Measurements from ENCODE around the gene GPR157. TPM values are rescaled to one million over a fixed set of nuclear protein-coding genes. Genes with fewer than 3 reads are reported as not detected.

GPR157 gene
- total and polyA plus RNA-seq, 10 of the 15 experiments (the other 5 are each of a cell fraction or from before 2014, with no cell fraction given) = 0.66 to 15.9 (median 3.1) TPM

GRCh38 chr1:9112961-9113880 lies 15.7 kb downstream of the GPR157 start:
- intact Hi-C loops (cut with micrococcal nuclease; ENCODE audit: unreplicated experiment) (loop anchor here (5.0 kb wide), 1 partner anchor 129 kb away; no protein-coding TSS in a partner anchor), in situ Hi-C loops (cut with MboI) (loop anchor here (5.0 kb wide), 1 partner anchor 84 kb away; no protein-coding TSS in a partner anchor)
- no peak overlapping the region for H3K27ac ChIP-seq (ENCODE audit: control insufficient read depth, insufficient read depth)
- CTCF ChIA-PET = interaction anchor here (1.0 to 6.5 kb wide), 8 partner anchors 8 to 194 kb away, joined by 3 to 117 read pairs (median 14); no protein-coding TSS in a partner anchor
- no peaks in the 10 kb centered on the region for H3K79me2 ChIP-seq (ENCODE audit: control insufficient read depth, insufficient read depth, low read length)
- ATAC-seq (no peak), FAIRE-seq (no peak), DNase-seq (ENCODE audit: low read depth, low spot score) (no peak)
- no peak overlapping the region for H3K9ac ChIP-seq (ENCODE audit: control insufficient read depth, insufficient read depth, low read length)
- POLR2A ChIA-PET = interaction anchor here (0.6 kb wide), 1 partner anchor 300 kb away, joined by 8 read pairs; no protein-coding TSS in a partner anchor
- TF ChIP-seq TBL1XR1 (IDR thresholded peaks at IDR 0.05; ENCODE audit: low read depth, low read length) = no peak
- no peak for TF ChIP-seq BACH1 (IDR thresholded peaks at IDR 0.05; ENCODE audit: borderline replicate concordance)
- TF ChIP-seq CUX1 (IDR thresholded peaks at IDR 0.05; ENCODE audit: insufficient replicate concordance, low read depth, low read length) = no peak
- no peak for TF ChIP-seq LARP7 (IDR thresholded peaks at IDR 0.05)
- no peak for TF ChIP-seq NKRF (conservative IDR thresholded peaks at IDR 0.05)
- TF ChIP-seq SMC3 (IDR thresholded peaks at IDR 0.05; ENCODE audit: borderline replicate concordance, low read length) = no peak
- TF ChIP-seq MYB (IDR thresholded peaks at IDR 0.05; ENCODE audit: borderline replicate concordance, low read depth, low read length) = no peak
- TF ChIP-seq POLR2AphosphoS2 (IDR thresholded peaks at IDR 0.05; ENCODE audit: low read depth, low read length) = no peak
- TF ChIP-seq IKZF1 (conservative IDR thresholded peaks at IDR 0.05) = no peak
- no peak for TF ChIP-seq JUND (IDR thresholded peaks at IDR 0.05; ENCODE audit: low read depth, low read length)
- TF ChIP-seq STAT1 (conservative IDR thresholded peaks at IDR 0.05) = no peak
- no peak for TF ChIP-seq CREB1 (IDR thresholded peaks at IDR 0.05; ENCODE audit: low read depth)
- TF ChIP-seq YY1 (IDR thresholded peaks at IDR 0.05; ENCODE audit: low read depth, low read length) = no peak
- TF ChIP-seq NFYB (IDR thresholded peaks at IDR 0.05; ENCODE audit: insufficient read depth, low read depth, low read length) = no peak
- BruUV-seq (replicated peaks) = no TSS peak
- no peaks in the 10 kb centered on the region for H3K27me3 ChIP-seq (replicated peaks in 1 of 2; ENCODE audit: control insufficient read depth in 2 of 2, insufficient read depth in 2 of 2, low read length in 1 of 2)
- H3K36me3 ChIP-seq (ENCODE audit: control insufficient read depth in 2 of 2, insufficient read depth in 2 of 2, low read length in 1 of 2) = no peaks in the 10 kb centered on the region
- RAD21 ChIA-PET (ENCODE audit: unreplicated experiment) = interaction anchor here (3.1 kb wide), 1 partner anchor 83 kb away, joined by 59 read pairs; no protein-coding TSS in a partner anchor
- H3K4me1 ChIP-seq (ENCODE audit: control insufficient read depth, insufficient read depth, low read length) = peaks cover 19% of the 10 kb centered on the region
- no peak overlapping the region for H2AFZ ChIP-seq (ENCODE audit: control insufficient read depth, low read depth, low read length)
- no peak overlapping the region for H3K4me2 ChIP-seq (ENCODE audit: control insufficient read depth, insufficient read depth)
- SMC1A ChIA-PET (ENCODE audit: uncharacterized antibody, unreplicated experiment) = interaction anchor here (1.2 to 3.9 kb wide), 6 partner anchors 19 to 88 kb away, joined by 3 to 43 read pairs (median 4); no protein-coding TSS in a partner anchor
- no peaks in the 10 kb centered on the region for H3K9me3 ChIP-seq (replicated peaks; ENCODE audit: control insufficient read depth, insufficient read depth, low read length)
- WGBS (ENCODE audit: insufficient coverage, insufficient replicate concordance, low lambda C conversion rate, missing lambda C conversion rate) = 76% methylated on average over 11 of the region's 13 CpGs
- H4K20me1 ChIP-seq (ENCODE audit: control insufficient read depth, insufficient read depth) = no peaks in the 10 kb centered on the region
- no peak overlapping the region for H3K4me3 ChIP-seq
